Uterus (tissue), 2 donors: ENCODE results near the gene AMACR.

Experiments
- CTCF ChIP-seq, 4 experiments: fragments of 200-600 bp in 2 of 4; fragments of 450-650 bp in 2 of 4; sonication (generic) in 2 of 4; IDR thresholded peaks; one replicate each; pipeline ENCODE4 v1.5.1; 2016 to 2019; ENCODE audit warnings: antibody characterized with exemption in 4 of 4, mild to moderate bottlenecking in 2 of 4, moderate library complexity in 1 of 4
- POLR2A ChIP-seq, 2 donors: fragments of 450-650 bp; IDR thresholded peaks; one replicate each; pipeline ENCODE4 v1.6.1; 2016; ENCODE audit warnings: antibody characterized with exemption in 2 of 2, mild to moderate bottlenecking in 1 of 2, moderate library complexity in 1 of 2

GRCh38 chr5:34021334-34021733 is 13.5 kb upstream of the AMACR start:
- TF ChIP-seq POLR2A (IDR thresholded peaks at IDR 0.05): no peak
- TF ChIP-seq CTCF (IDR thresholded peaks at IDR 0.05): no peak
